Measurements from ENCODE around the gene SMARCA2.

DNA sequence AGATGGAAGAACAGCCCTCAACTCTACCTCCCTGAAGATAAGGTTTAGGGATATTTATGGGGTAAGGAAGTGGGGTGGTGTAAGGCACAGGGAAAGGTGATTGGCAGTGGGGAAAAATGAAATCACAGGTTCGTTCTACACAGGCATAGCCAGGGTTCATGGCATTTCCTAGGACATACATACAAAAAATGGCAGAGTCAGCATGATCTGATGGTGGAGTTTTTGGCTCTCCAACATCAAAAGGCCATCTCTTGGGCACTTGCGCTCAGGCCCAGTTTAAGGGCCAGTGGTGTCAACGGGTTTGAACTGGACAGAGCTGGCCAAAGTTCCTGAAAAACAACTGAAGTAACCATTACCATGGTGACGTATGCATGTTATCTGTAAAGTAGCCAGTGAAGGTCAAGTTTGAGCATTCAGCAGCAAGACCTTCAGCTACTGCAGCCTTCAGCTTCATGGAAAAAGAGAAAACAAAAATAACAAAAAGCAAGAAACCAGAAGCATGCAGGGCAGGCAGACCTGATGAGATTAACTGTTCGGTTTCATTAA lies 92.8 kb downstream of the SMARCA2 start:
- TF ChIP-seq ZNF384 (IDR thresholded peaks at IDR 0.05; ENCODE audit: borderline replicate concordance, low read depth, low read length), result no peak
- no peak for TF ChIP-seq SMARCA5 (IDR thresholded peaks at IDR 0.05)
- no peak for TF ChIP-seq SMAD1 (IDR thresholded peaks at IDR 0.05; ENCODE audit: low read depth, partially characterized antibody)
- TF ChIP-seq, protein P1, sequence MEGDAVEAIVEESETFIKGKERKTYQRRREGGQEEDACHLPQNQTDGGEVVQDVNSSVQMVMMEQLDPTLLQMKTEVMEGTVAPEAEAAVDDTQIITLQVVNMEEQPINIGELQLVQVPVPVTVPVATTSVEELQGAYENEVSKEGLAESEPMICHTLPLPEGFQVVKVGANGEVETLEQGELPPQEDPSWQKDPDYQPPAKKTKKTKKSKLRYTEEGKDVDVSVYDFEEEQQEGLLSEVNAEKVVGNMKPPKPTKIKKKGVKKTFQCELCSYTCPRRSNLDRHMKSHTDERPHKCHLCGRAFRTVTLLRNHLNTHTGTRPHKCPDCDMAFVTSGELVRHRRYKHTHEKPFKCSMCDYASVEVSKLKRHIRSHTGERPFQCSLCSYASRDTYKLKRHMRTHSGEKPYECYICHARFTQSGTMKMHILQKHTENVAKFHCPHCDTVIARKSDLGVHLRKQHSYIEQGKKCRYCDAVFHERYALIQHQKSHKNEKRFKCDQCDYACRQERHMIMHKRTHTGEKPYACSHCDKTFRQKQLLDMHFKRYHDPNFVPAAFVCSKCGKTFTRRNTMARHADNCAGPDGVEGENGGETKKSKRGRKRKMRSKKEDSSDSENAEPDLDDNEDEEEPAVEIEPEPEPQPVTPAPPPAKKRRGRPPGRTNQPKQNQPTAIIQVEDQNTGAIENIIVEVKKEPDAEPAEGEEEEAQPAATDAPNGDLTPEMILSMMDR (IDR thresholded peaks at IDR 0.05 in 2 of 3, conservative IDR thresholded peaks at IDR 0.05 in 1 of 3; ENCODE audit: control insufficient read depth in 2 of 3, extremely low read depth in 1 of 3, insufficient read depth in 1 of 3, low read depth in 3 of 3, low read length in 3 of 3), result no peak
- no peak for TF ChIP-seq CBX5 (IDR thresholded peaks at IDR 0.05; ENCODE audit: low read depth)

Measured in GM12878 (cell line).